ENCODE measurements around the gene NBPF8. TPM values are rescaled to one million over a fixed set of nuclear protein-coding genes. Genes with fewer than 3 reads are reported as not detected.
A peak's percentile ranks its signal among the peaks of the same experiment; 100 is the strongest.
"Not testable (repeated sequence)": the region's sequence is repeated elsewhere in the genome, so short reads cannot be mapped to it uniquely, and the experiment has no call there.

Gene NBPF8, protein sequence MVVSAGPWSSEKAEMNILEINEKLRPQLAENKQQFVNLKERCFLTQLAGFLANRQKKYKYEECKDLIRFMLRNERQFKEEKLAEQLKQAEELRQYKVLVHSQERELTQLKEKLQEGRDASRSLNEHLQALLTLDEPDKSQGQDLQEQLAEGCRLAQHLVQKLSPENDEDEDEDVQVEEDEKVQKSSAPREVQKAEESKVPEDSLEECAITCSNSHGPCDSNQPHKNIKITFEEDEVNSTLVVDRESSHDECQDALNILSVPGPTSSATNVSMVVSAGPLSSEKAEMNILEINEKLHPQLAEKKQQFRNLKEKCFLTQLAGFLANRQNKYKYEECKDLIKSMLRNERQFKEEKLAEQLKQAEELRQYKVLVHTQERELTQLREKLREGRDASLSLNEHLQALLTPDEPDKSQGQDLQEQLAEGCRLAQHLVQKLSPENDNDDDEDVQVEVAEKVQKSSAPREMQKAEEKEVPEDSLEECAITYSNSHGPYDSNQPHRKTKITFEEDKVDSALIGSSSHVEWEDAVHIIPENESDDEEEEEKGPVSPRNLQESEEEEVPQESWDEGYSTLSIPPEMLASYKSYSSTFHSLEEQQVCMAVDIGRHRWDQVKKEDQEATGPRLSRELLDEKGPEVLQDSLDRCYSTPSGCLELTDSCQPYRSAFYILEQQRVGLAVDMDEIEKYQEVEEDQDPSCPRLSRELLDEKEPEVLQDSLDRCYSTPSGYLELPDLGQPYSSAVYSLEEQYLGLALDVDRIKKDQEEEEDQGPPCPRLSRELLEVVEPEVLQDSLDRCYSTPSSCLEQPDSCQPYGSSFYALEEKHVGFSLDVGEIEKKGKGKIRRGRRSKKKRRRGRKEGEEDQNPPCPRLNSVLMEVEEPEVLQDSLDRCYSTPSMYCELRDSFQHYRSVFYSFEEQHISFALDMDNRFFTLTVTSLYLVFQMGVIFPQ
- 10 to 100 TPM in 3 of 4 donors, 1 to 10 TPM in 1; 7.6 to 16.2 (median 13.0) TPM for total RNA-seq

DNA sequence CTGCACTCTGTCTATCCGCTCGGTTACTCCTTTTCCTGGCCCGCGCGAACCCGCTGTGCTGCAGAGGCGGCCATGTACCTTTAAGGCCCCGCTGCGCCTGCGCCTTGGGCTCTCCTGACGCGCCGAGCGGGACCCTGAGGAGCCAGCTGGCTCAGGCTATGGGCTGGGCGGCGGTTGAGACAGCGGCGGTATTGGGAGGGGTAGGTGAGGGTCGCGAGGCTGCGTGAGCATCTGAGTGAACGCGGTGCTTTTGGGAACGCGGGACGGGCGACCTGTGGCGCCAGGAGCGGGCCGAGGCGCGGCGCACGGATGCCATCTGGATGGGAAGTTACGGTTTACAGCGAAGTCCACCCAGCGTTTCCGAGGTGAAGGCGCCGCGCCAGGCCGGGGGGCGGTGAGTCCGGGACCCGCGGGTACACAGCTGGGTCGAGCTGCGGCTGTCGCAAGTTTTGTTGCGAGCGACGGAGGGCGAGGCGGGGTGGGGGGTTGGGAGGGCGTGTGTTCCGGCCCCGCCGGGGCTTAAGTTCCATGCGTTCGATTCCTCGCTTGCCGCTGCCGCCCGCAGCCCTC, at the start of gene NBPF8:
Gene NBPF8 (plus strand): TSS at position 125 of the 570 bp plus-strand sequence. CDS start 21,488 bp downstream, outside the sequence.
- TF ChIP-seq, protein P1, sequence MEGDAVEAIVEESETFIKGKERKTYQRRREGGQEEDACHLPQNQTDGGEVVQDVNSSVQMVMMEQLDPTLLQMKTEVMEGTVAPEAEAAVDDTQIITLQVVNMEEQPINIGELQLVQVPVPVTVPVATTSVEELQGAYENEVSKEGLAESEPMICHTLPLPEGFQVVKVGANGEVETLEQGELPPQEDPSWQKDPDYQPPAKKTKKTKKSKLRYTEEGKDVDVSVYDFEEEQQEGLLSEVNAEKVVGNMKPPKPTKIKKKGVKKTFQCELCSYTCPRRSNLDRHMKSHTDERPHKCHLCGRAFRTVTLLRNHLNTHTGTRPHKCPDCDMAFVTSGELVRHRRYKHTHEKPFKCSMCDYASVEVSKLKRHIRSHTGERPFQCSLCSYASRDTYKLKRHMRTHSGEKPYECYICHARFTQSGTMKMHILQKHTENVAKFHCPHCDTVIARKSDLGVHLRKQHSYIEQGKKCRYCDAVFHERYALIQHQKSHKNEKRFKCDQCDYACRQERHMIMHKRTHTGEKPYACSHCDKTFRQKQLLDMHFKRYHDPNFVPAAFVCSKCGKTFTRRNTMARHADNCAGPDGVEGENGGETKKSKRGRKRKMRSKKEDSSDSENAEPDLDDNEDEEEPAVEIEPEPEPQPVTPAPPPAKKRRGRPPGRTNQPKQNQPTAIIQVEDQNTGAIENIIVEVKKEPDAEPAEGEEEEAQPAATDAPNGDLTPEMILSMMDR (IDR thresholded peaks at IDR 0.05) = peak in 1 of 4 experiments; percentile 14
- peak; percentile 5 for TF ChIP-seq POLR2AphosphoS5 (IDR thresholded peaks at IDR 0.05)
- H3K4me3 ChIP-seq = peak within 1 kb of the TSS; percentile 64 to 65
- H3K27ac ChIP-seq = peak within 1 kb of the TSS; percentile 57 to 90 (median 84)
- WGBS, 2 donors (ENCODE audit: low coverage in 1 of 2) = no CpG with 5 or more reads among the region's 64 CpGs
- not testable (repeated sequence) for H3K4me1 ChIP-seq, H3K9me3 ChIP-seq, H3K36me3 ChIP-seq, H3K27me3 ChIP-seq
- ATAC-seq = peak; percentile 98

DNA sequence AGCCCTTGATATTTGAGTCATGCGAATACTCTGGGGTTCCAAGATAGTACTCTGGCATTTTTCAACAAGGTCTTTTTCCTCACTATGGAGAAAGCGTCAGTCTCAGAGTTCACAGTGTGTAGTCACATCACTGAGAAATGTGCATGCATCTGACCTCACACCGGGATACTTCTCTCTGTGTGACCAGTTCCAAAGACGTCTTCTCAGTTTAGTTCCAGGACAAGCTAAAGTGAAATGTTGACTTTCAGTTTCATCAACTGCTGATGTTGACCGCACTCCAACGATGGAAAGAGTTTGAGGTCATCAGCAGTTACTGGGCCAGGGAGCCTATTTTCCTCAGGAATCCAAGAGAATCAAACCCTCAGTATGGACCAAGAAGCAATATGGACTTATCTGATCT, 47.1 kb upstream of the NBPF8 start:
- ATAC-seq, H3K36me3 ChIP-seq, H3K27ac ChIP-seq, H3K4me1 ChIP-seq, H3K4me3 ChIP-seq, H3K9me3 ChIP-seq, H3K27me3 ChIP-seq: not testable (repeated sequence)
- WGBS, 2 donors (ENCODE audit: low coverage in 1 of 2) = 85% methylated on average over 3 of the region's 6 CpGs; no CpG with 5 or more reads in 1 of the 2 donors

DNA sequence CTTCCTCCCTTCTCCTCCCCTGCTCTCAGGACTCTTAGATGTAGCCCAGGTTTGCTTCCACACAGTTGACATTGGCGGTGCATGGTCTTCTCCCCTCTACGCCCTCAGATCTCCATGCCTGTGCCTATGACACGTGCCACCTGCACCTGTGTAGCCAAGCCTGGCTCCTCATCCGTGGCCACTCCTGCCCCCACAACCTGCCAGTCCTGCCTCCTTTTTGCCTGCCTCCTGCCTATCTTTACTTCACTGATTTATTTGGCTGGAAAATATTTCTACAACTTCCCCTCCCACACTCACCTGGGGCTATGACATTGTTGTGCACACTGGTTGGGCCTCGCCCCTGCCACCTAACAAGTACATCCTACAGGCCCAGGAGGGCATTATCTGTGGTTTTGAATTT, 28.2 kb upstream of the NBPF8 start:
- not testable (repeated sequence) for H3K27ac ChIP-seq, ATAC-seq, H3K9me3 ChIP-seq, H3K4me3 ChIP-seq, H3K36me3 ChIP-seq, H3K4me1 ChIP-seq, H3K27me3 ChIP-seq
- WGBS, 2 donors (ENCODE audit: low coverage in 1 of 2) = 80 to 81% methylated on average over 1 to 3 of the region's 5 CpGs

DNA sequence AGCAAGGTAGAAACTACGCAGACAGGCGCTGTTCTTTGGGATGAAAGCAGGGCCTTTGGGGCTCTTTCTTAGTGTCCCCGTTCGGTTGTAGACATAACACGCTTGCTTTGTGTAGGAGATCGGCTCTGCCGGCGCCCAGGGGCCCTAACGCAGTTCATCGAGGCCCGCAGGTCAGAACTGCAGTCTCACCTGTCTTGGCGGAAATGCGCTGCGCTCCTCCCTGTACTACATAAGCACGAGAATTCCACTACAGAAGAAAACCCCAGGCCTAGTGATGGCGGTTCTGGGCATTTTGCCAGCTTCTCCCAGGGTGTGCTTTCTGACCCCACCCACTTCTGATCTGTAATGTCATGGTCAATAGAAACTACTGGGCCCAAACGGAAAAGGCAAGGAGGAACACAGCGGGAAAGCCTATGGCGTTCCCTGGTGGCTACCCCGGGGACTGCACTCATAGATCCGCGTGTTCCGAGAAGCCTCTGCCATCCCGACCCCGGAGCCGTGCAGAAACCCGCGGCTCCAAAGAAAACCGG, 26.2 kb upstream of the NBPF8 start:
- not testable (repeated sequence) for H3K27me3 ChIP-seq, H3K9me3 ChIP-seq, H3K27ac ChIP-seq, H3K4me1 ChIP-seq, H3K4me3 ChIP-seq, ATAC-seq, H3K36me3 ChIP-seq
- WGBS, 2 donors (ENCODE audit: low coverage in 1 of 2) = no CpG with 5 or more reads among the region's 29 CpGs
- TF ChIP-seq, protein P1 (IDR thresholded peaks at IDR 0.05) = peak in 1 of 4 experiments; percentile 36

DNA sequence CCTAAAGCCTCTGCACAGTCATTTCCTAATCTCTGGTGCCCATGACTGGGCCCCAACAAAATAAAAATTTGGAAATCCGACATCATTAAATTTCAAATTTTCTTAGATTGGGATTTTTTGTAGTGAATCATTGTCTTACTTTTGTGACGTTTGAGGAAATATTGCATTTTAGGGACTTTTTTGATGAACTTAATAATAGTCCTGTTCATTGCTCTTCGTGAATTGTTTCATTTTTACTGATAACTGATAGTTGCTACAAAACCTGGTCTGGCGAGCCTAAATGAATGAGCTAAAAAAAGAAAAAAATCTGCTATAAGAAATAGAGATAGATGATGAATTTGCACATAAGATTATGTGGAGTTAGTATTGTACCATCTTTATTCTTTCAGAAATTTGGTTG, 23.5 kb upstream of the NBPF8 start:
- not testable (repeated sequence) for H3K27ac ChIP-seq

DNA sequence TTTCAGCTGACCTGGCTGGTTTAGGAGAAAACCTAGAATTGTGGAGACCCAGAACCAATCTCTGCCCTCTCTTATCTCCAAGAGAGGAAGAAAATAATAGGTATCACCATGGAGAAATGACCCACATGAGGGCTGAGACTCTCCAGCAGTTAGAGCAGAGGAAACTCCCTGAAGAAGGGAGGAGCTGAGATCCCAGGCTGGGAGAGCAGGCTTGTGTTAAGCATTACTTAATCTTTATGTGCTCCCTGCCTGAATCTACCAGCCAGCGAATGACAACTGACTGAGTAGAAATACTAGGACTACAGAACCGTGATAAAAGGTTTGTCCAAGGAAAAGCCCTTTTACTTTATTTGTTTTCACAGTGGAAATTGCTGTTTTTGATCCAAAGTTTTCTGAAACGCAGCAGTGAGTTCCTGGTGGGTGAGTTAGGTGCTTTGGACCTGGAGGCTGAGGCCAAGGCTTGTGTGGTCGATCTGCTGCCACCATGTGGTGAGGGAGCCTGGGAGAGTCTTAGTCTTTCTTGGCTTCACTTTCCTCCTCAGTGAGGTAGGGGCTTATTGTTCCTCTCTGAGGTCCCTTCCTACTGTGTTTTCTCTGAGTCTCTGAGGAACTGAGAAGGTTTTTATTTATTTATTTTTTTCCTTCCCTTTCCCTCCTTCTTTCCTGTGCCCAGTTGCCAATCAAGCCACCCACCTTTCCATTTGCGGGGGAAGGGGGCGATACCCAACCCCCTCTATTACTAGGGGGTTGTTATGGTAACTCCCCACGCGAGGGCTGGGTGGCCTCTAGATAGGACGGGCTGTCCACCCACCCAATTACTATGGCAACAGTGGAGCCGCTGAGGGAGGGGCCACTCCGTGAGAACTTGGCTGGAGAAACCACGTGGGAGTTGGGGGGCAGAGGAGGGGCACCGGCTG, 21.3 kb upstream of the NBPF8 start:
- H3K4me3 ChIP-seq, H3K27me3 ChIP-seq, H3K36me3 ChIP-seq, H3K9me3 ChIP-seq, ATAC-seq, H3K27ac ChIP-seq, H3K4me1 ChIP-seq: not testable (repeated sequence)
- WGBS, 2 donors (ENCODE audit: low coverage in 1 of 2) = 26% methylated on average over 3 of the region's 13 CpGs; no CpG with 5 or more reads in 1 of the 2 donors
- TF ChIP-seq, protein P1 (IDR thresholded peaks at IDR 0.05) = peak in 1 of 4 experiments; percentile 30

More for the DNA sequence above, 23.5 kb upstream of the NBPF8 start:
- H3K27me3 ChIP-seq, H3K9me3 ChIP-seq, H3K36me3 ChIP-seq, H3K4me3 ChIP-seq, H3K4me1 ChIP-seq, ATAC-seq: not testable (repeated sequence)
- WGBS, 2 donors (ENCODE audit: low coverage in 1 of 2) = 74 to 92% methylated on average over 2 to 4 of the region's 4 CpGs

DNA sequence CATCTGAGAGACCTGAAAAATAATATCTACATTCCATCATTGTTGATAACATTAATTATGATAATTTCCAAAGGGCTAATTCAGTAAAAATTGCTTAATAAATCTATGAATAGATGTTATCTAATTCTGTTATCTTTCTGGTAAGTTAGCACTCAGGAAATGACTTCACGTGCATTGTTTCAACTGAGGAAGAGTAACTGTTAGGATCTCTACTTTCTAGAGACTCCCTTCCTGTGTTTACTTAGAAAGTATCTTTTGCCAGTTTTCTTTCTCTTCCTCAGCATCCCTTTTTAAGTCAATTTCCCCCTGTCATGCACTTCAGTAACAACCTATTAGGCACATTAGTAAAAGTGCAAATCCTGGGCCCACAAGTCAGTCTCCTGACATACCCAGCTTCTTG, 9.5 kb upstream of the NBPF8 start:
- H3K27ac ChIP-seq, H3K4me1 ChIP-seq, H3K36me3 ChIP-seq, H3K9me3 ChIP-seq, H3K27me3 ChIP-seq, H3K4me3 ChIP-seq, ATAC-seq: not testable (repeated sequence)
- no CpG with 5 or more reads among the region's 1 CpG for WGBS, 2 donors (ENCODE audit: low coverage in 1 of 2)

DNA sequence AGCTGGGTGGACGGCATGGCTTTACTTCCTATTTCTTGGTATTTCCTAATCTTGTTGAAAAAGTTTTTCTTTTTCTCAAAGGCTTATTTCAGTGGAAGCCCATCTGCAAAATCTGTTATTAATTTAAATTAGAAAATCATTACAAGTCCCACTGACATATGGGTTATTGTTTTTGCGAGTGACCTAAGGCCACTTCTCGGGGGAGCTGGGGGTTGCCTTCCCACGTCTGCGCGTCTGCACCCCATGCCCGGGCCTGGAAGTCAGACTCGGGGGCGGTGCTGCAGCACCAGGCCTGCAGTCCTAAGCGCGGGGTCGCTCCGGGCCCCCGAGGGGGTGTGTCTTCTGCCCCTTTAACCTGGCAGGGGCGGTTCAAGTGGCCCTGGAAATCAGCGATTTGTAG, 384 bp upstream of the NBPF8 start:
- WGBS, 2 donors (ENCODE audit: low coverage in 1 of 2) = no CpG with 5 or more reads among the region's 16 CpGs
- peak overlapping the region; percentile 64 to 65 for H3K4me3 ChIP-seq
- ATAC-seq, H3K36me3 ChIP-seq, H3K9me3 ChIP-seq, H3K4me1 ChIP-seq, H3K27me3 ChIP-seq: not testable (repeated sequence)
- H3K27ac ChIP-seq = peak overlapping the region in 3 of 4 donors; percentile 83 to 90 (median 85)
